Keratinocyte (primary cell): ENCODE results near the gene FRMPD4. TPM values are rescaled to one million over a fixed set of nuclear protein-coding genes. Genes with fewer than 3 reads are reported as not detected.

Experiments
- DNase-seq: peaks from one replicate; pipeline ENCODE4 v3.0.0-alpha.2; 2011; ENCODE audit warnings: low read depth, missing footprints, low spot score
- FAIRE-seq: peaks from 2 replicates; lab custom pipeline; 2011; peaks lifted over from hg19 to GRCh38; lab: Jason Lieb, UNC
- H2AFZ ChIP-seq: 2 replicates; pipeline ENCODE4 v1.6.0; 2012; ENCODE audit warnings: low read length, control low read depth, inconsistent platforms; ENCODE audit not compliant: control insufficient read depth
- H3K27ac ChIP-seq: 2 replicates; pipeline ENCODE4 v1.5.1; 2011; ENCODE audit warnings: low read length; ENCODE audit not compliant: control insufficient read depth, insufficient read depth
- H3K27me3 ChIP-seq: 3 replicates; pipeline ENCODE4 v1.6.0; 2011; ENCODE audit warnings: low read length; ENCODE audit not compliant: control insufficient read depth, insufficient read depth; ENCODE audit errors: extremely low read depth
- H3K36me3 ChIP-seq, 2 experiments: 2 replicates in 1 of 2; 3 replicates in 1 of 2; pipeline ENCODE4 v1.5.1; 2011; ENCODE audit warnings: low read length in 2 of 2, mild to moderate bottlenecking in 1 of 2; ENCODE audit not compliant: control insufficient read depth in 2 of 2, insufficient read depth in 2 of 2; ENCODE audit errors: extremely low read depth in 1 of 2
- H3K4me1 ChIP-seq: 3 replicates; pipeline ENCODE4 v1.5.1; 2011; ENCODE audit warnings: low read length; ENCODE audit not compliant: control insufficient read depth, insufficient read depth; ENCODE audit errors: extremely low read depth
- H3K4me2 ChIP-seq: 3 replicates; pipeline ENCODE4 v1.6.0; 2011; ENCODE audit warnings: low read depth, low read length; ENCODE audit not compliant: control insufficient read depth, insufficient read depth; ENCODE audit errors: extremely low read depth
- H3K4me3 ChIP-seq, 3 experiments: fragments of 200-600 bp in 1 of 3; sonication (generic) in 1 of 3; 2 replicates in 2 of 3; 3 replicates in 1 of 3; pipeline ENCODE4 v1.5.1; 2011 to 2016; ENCODE audit warnings: low read length in 3 of 3, mild to moderate bottlenecking in 3 of 3, control low read depth in 2 of 3, inconsistent platforms in 1 of 3, low read depth in 1 of 3, mixed read lengths in 1 of 3, mixed run types in 1 of 3, moderate library complexity in 1 of 3; ENCODE audit not compliant: control insufficient read depth in 2 of 3, insufficient read depth in 2 of 3; ENCODE audit errors: extremely low read depth in 1 of 3
- H3K79me2 ChIP-seq: 2 replicates; pipeline ENCODE4 v1.6.0; 2012; ENCODE audit warnings: low read length; ENCODE audit not compliant: control insufficient read depth, insufficient read depth
- H3K9ac ChIP-seq: 3 replicates; pipeline ENCODE4 v1.6.0; 2011; ENCODE audit warnings: low read length; ENCODE audit not compliant: control insufficient read depth, insufficient read depth; ENCODE audit errors: extremely low read depth
- H3K9me1 ChIP-seq: 3 replicates; pipeline ENCODE4 v1.6.0; 2011; ENCODE audit warnings: low read length; ENCODE audit not compliant: control insufficient read depth, insufficient read depth; ENCODE audit errors: extremely low read depth
- H3K9me3 ChIP-seq: 2 replicates; pipeline ENCODE4 v1.5.1; 2012; ENCODE audit warnings: low read depth, low read length; ENCODE audit not compliant: control insufficient read depth
- H4K20me1 ChIP-seq: 3 replicates; pipeline ENCODE4 v1.6.0; 2011; ENCODE audit warnings: low read length; ENCODE audit not compliant: control insufficient read depth, insufficient read depth; ENCODE audit errors: extremely low read depth
- EZH2 ChIP-seq: IDR thresholded peaks from one replicate; pipeline ENCODE4 v1.6.1; 2012; ENCODE audit warnings: inconsistent platforms, mild to moderate bottlenecking, low read length, moderate library complexity
- dilution Hi-C: fragments of 300-500 bp; cut with MboI; formaldehyde crosslinking; loops from one replicate; pipeline ENCODE4 v1.7.0; 2020; ENCODE audit warnings: low sequenced_read_pairs; ENCODE audit not compliant: extremely low pct_ligation_motif_present
- polyA plus RNA-seq, 5 experiments: library from polyadenylated mRNA; depleted of rRNA in 3 of 5; stranded (reverse) in 3 of 5; stranded (forward) in 1 of 5; unstranded in 1 of 5; fragments of >200 nt; gene quantifications; 1 replicate in 1 of 5; 2 replicates in 3 of 5; 3 replicates in 1 of 5; pipeline versions ENCODE4 v1.2.1 to v1.2.3, GENCODE V29; 2011 to 2012; ENCODE audit warnings: missing spikeins in 2 of 5, low read depth in 1 of 5, low replicate concordance in 1 of 5
- TF ChIP-seq, protein P1 (sequence below), 3 experiments: IDR thresholded peaks in 1 of 3; conservative IDR thresholded peaks in 1 of 3; optimal IDR thresholded peaks in 1 of 3; 2 replicates in 2 of 3; 3 replicates in 1 of 3; pipeline versions ENCODE3 to v1.5.1; 2011; ENCODE audit warnings: low read length in 3 of 3, mild to moderate bottlenecking in 3 of 3, moderate library complexity in 2 of 3, control low read depth in 1 of 3, inconsistent platforms in 1 of 3; ENCODE audit not compliant: insufficient read depth in 2 of 3; ENCODE audit errors: extremely low read depth in 1 of 3

Gene FRMPD4
- polyA plus RNA-seq, 1 donor (not counting 4 experiments of a cell fraction or from before 2014, with no cell fraction given): 0.05 TPM

DNA sequence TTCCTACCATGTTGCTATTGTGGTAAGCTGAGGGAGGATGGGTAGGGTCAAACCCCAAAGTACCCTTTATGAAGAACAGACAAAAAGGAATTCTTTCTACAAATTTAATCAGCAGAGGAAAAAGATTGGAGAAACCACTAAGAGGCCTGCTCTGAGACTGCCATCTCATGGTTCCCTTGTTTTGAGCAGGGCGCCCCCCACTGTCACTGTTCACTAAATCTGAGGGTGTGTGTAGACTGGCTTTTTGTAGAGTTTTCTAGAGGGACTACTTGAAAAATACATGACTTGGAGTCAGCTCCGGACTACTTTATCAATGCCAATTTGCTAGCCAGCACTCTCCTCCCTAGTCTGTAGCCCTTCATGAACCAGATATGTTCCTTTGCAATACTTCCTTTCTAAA is 324.8 kb downstream of the FRMPD4 start:
- TF ChIP-seq EZH2: no peak
- TF ChIP-seq, protein P1, sequence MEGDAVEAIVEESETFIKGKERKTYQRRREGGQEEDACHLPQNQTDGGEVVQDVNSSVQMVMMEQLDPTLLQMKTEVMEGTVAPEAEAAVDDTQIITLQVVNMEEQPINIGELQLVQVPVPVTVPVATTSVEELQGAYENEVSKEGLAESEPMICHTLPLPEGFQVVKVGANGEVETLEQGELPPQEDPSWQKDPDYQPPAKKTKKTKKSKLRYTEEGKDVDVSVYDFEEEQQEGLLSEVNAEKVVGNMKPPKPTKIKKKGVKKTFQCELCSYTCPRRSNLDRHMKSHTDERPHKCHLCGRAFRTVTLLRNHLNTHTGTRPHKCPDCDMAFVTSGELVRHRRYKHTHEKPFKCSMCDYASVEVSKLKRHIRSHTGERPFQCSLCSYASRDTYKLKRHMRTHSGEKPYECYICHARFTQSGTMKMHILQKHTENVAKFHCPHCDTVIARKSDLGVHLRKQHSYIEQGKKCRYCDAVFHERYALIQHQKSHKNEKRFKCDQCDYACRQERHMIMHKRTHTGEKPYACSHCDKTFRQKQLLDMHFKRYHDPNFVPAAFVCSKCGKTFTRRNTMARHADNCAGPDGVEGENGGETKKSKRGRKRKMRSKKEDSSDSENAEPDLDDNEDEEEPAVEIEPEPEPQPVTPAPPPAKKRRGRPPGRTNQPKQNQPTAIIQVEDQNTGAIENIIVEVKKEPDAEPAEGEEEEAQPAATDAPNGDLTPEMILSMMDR (optimal IDR thresholded peaks at IDR 0.05 in 1 of 3, IDR thresholded peaks at IDR 0.05 in 1 of 3, conservative IDR thresholded peaks at IDR 0.05 in 1 of 3; ENCODE audit: extremely low read depth in 1 of 3, insufficient read depth in 2 of 3, low read length in 3 of 3): no peak
- H2AFZ ChIP-seq: no peak overlapping the region
- H3K36me3 ChIP-seq: no peaks in the 10 kb centered on the region
- H3K79me2 ChIP-seq: no peaks in the 10 kb centered on the region
- H3K4me3 ChIP-seq: no peak overlapping the region
- DNase-seq (no peak), FAIRE-seq (no peak)
- H3K9ac ChIP-seq: no peak overlapping the region
- H3K27ac ChIP-seq: no peak overlapping the region
- H3K27me3 ChIP-seq: no peaks in the 10 kb centered on the region
- no peaks in the 10 kb centered on the region for H3K4me1 ChIP-seq
- H3K9me1 ChIP-seq: no peaks in the 10 kb centered on the region
- H3K4me2 ChIP-seq: no peak overlapping the region
- H4K20me1 ChIP-seq: no peaks in the 10 kb centered on the region
- dilution Hi-C loops: no loop called here
- no peaks in the 10 kb centered on the region for H3K9me3 ChIP-seq

DNA sequence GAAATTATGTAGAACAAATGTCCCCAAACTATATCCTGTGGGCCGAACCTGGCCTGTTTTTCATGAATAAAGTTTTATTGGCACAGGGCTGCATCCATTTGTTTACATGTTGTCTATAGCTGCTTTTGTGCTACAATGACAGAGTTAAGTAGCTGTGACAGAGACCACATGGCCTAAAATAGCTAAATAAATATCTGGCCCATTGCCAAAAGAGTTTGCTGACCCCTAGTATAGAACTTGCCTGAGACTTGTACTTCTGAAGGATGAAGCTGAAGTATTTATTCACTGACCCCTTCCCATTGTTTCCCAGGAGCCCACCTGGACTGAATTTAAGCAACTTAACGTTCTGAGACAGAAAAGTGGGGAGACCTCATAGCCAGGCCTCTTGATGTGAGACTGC is 325.6 kb downstream of the FRMPD4 start:
- Histone ChIP-seq H3K9me1 (no peaks in the 10 kb centered on the region), H3K79me2 (no peaks in the 10 kb centered on the region), H3K9ac (no peak overlapping the region), H4K20me1 (no peaks in the 10 kb centered on the region), H3K36me3 (no peaks in the 10 kb centered on the region), H3K4me1 (no peaks in the 10 kb centered on the region), H3K4me2 (no peak overlapping the region), H3K4me3 (no peak overlapping the region), H3K27ac (no peak overlapping the region), H2AFZ (no peak overlapping the region), H3K27me3 (no peaks in the 10 kb centered on the region), H3K9me3 (no peaks in the 10 kb centered on the region)
- DNase-seq: no peak
- dilution Hi-C loops: no loop called here
- TF ChIP-seq, protein P1 (optimal IDR thresholded peaks at IDR 0.05 in 1 of 3, IDR thresholded peaks at IDR 0.05 in 1 of 3, conservative IDR thresholded peaks at IDR 0.05 in 1 of 3; ENCODE audit: extremely low read depth in 1 of 3, insufficient read depth in 2 of 3, low read length in 3 of 3): no peak
- no peak for TF ChIP-seq EZH2
- no peak for FAIRE-seq
